Thoracic aorta (tissue), 2 donors: Measurements from ENCODE around the gene NT5C. TPM values are rescaled to one million over a fixed set of nuclear protein-coding genes. Genes with fewer than 3 reads are reported as not detected.

Experiments used
- ATAC-seq: fragments of 150-250 bp; one replicate; pipeline ENCODE4 v1.8.0; 2017; ENCODE audit warnings: low read depth; ENCODE audit not compliant: insufficient number of reproducible peaks, low FRiP score
- DNase-seq: peaks from one replicate; pipeline ENCODE4 v3.0.0-alpha.2; 2020; ENCODE audit warnings: low spot score
- H3K27ac ChIP-seq, 2 donors: fragments of 200-600 bp; sonication (generic); 1 replicate in 1 of 2; 2 replicates in 1 of 2; pipeline ENCODE4 v1.5.1; 2016; ENCODE audit warnings: mild to moderate bottlenecking in 2 of 2, moderate library complexity in 2 of 2
- H3K27me3 ChIP-seq: fragments of 200-600 bp; sonication (generic); replicated peaks from 2 replicates; pipeline ENCODE4 v1.6.0; 2016; ENCODE audit warnings: mild to moderate bottlenecking; ENCODE audit not compliant: insufficient read depth
- H3K36me3 ChIP-seq: fragments of 200-600 bp; sonication (generic); one replicate; pipeline ENCODE4 v1.5.1; 2016
- H3K4me1 ChIP-seq, 2 donors: fragments of 200-600 bp; sonication (generic); 1 replicate in 1 of 2; 2 replicates in 1 of 2; pipeline versions ENCODE4 v1.5.1 to v1.6.0; 2016; ENCODE audit warnings: low read depth in 2 of 2, mild to moderate bottlenecking in 1 of 2; ENCODE audit not compliant: control insufficient read depth in 1 of 2
- H3K4me3 ChIP-seq: fragments of 200-600 bp; sonication (generic); 2 replicates; pipeline ENCODE4 v1.5.1; 2016; ENCODE audit warnings: mild to moderate bottlenecking
- H3K9me3 ChIP-seq: fragments of 200-600 bp; sonication (generic); 2 replicates; pipeline ENCODE4 v1.5.1; 2016
- CTCF ChIP-seq: fragments of 200-600 bp; sonication (generic); IDR thresholded peaks from one replicate; pipeline ENCODE4 v1.5.1; 2019; ENCODE audit warnings: antibody characterized with exemption
- total RNA-seq, 2 donors: library from RNA; depleted of rRNA; stranded (reverse); fragments of >200 nt; gene quantifications; one replicate each; pipeline versions ENCODE4 v1.1.0 to v1.2.3, GENCODE V29; 2016

Gene NT5C
- total RNA-seq, 2 donors from 2014 or later, result 57.9 to 80.0 TPM

GRCh38 chr17:75098861-75099260, 32.7 kb downstream of the NT5C start:
- H3K27me3 ChIP-seq, result no peaks in the 10 kb centered on the region
- no peaks in the 10 kb centered on the region for H3K4me1 ChIP-seq
- ATAC-seq (no peak), DNase-seq (no peak)
- H3K36me3 ChIP-seq, result no peaks in the 10 kb centered on the region
- no peak overlapping the region for H3K27ac ChIP-seq
- no peak overlapping the region for H3K4me3 ChIP-seq
- no peaks in the 10 kb centered on the region for H3K9me3 ChIP-seq
- TF ChIP-seq CTCF, result no peak

GRCh38 chr17:75097865-75098264, 33.7 kb downstream of the NT5C start:
- Histone ChIP-seq H3K9me3 (no peaks in the 10 kb centered on the region), H3K27ac (no peak overlapping the region), H3K4me3 (no peak overlapping the region), H3K36me3 (no peaks in the 10 kb centered on the region), H3K4me1 (no peaks in the 10 kb centered on the region), H3K27me3 (no peaks in the 10 kb centered on the region)
- TF ChIP-seq CTCF, result no peak
- DNase-seq, result no peak
- no peak for ATAC-seq

- Histone ChIP-seq H3K36me3 (no peaks in the 10 kb centered on the region), H3K27ac (no peak overlapping the region), H3K4me3 (no peak overlapping the region), H3K27me3 (no peaks in the 10 kb centered on the region), H3K9me3 (no peaks in the 10 kb centered on the region), H3K4me1 (no peaks in the 10 kb centered on the region)
- no peak for TF ChIP-seq CTCF
- ATAC-seq, result peak; percentile 74
- DNase-seq, result no peak
These were observed 35.4 kb downstream of the NT5C start for GRCh38 chr17:75096082-75096625.

GRCh38 chr17:75094871-75095399, 36.6 kb downstream of the NT5C start:
- DNase-seq (no peak), ATAC-seq (no peak)
- no peak overlapping the region for H3K27ac ChIP-seq
- H3K27me3 ChIP-seq, result no peaks in the 10 kb centered on the region
- no peaks in the 10 kb centered on the region for H3K9me3 ChIP-seq
- no peak for TF ChIP-seq CTCF
- H3K4me1 ChIP-seq, result no peaks in the 10 kb centered on the region
- H3K36me3 ChIP-seq, result no peaks in the 10 kb centered on the region
- no peak overlapping the region for H3K4me3 ChIP-seq

GRCh38 chr17:75093548-75094158, 37.9 kb downstream of the NT5C start:
- Histone ChIP-seq H3K4me1 (peaks cover 2 to 6% of the 10 kb centered on the region in 2 donors), H3K27me3 (no peaks in the 10 kb centered on the region), H3K4me3 (no peak overlapping the region), H3K36me3 (no peaks in the 10 kb centered on the region), H3K27ac (no peak overlapping the region), H3K9me3 (no peaks in the 10 kb centered on the region)
- DNase-seq, result no peak
- TF ChIP-seq CTCF, result no peak
- no peak for ATAC-seq
